ENCODE measurements around the gene C1orf35.
"Not testable (repeated sequence)": the region's sequence is repeated elsewhere in the genome, so short reads cannot be mapped to it uniquely, and the experiment has no call there.

C1orf35 gene

DNA sequence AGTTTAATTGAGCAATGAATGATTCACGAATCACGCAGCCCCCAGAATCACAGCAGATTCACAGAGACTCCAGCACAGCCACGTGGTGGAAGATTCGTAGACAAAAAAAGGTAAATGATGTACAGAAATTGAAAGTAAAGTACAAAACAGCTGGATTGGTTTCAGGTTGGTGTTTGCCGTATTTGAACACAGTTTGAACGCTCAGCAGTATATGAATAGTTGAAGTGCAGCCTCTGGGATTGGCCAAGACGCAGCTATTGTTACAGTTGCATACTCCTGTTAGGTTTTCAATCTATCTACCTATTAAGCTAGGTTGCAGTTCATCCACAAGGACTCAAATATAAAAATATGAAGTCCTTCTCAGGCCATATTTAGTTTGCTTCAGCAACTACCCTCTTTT is 9.0 kb upstream of the C1orf35 start:
- FAIRE-seq (no peak), DNase-seq (ENCODE audit: extremely low spot score, insufficient read length, low read depth) (no peak)

GRCh38 chr1:228111315-228111714 is 8.2 kb upstream of the C1orf35 start:
- DNase-seq (ENCODE audit: extremely low spot score, insufficient read length, low read depth), result not testable (repeated sequence)

GRCh38 chr1:228110556-228110955 is 7.4 kb upstream of the C1orf35 start:
- FAIRE-seq (no peak), DNase-seq (ENCODE audit: extremely low spot score, insufficient read length, low read depth) (no peak)

More at GRCh38 chr1:228111315-228111714, 8.2 kb upstream of the C1orf35 start:
- FAIRE-seq, result not testable (repeated sequence)

- no peak for DNase-seq (ENCODE audit: extremely low spot score, insufficient read length, low read depth)
- FAIRE-seq, result no peak
Measured at GRCh38 chr1:228109962-228110488, 6.9 kb upstream of the C1orf35 start.

- DNase-seq (ENCODE audit: extremely low spot score, insufficient read length, low read depth) (peak; percentile 90), FAIRE-seq (peak; percentile 97)
Measured at GRCh38 chr1:228109073-228109961, 6.2 kb upstream of the C1orf35 start, which contains the start of gene MRPL55. MRPL55 (minus strand) TSS chr1:228109299; CDS start chr1:228108260, 1,039 bp downstream.

DNA sequence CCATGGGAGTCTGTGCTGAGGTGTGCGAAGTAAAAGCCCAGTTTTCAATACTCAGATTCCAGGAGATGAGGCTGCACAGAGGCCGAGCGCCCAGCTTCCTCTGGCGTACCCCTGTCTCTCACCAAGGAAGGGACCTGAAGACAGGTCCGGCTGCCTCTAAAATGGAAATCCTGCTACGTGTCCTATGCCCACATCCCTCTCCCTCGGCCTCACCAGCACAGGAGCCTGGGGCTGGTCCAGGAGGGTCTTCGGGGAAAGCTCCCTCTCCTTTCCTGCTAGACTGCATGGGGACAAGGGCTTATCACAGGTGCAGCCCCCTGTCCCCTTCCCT is 5.6 kb upstream of the C1orf35 start:
- DNase-seq (ENCODE audit: extremely low spot score, insufficient read length, low read depth) (no peak), FAIRE-seq (no peak)

GRCh38 chr1:228108055-228108690 is 5.0 kb upstream of the C1orf35 start:
- no peak for FAIRE-seq

DNA sequence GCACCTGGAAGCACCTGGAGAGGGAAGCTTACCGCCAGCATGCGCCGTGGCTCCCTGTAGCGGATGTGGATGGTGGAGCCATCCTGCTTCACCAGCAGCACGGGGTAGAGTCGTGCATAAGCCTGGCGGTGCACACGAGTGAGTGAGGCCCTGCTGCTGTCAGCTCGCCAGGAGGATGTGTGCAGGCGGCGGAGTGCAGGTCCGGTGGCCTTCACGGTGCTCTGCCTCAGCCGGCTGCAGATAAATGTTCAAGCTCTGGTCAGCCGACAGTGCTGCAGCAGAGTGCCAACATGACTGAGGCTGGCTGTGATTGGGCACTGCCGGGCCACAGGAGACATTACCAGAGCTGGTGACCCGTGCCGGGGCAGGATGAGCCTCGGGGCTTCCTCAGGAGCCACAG is 4.5 kb upstream of the C1orf35 start:
- DNase-seq (ENCODE audit: extremely low spot score, insufficient read length, low read depth), result no peak
- no peak for FAIRE-seq

More at GRCh38 chr1:228108055-228108690, 5.0 kb upstream of the C1orf35 start:
- no peak for DNase-seq (ENCODE audit: extremely low spot score, insufficient read length, low read depth)

- DNase-seq (ENCODE audit: extremely low spot score, insufficient read length, low read depth), result no peak
- no peak for FAIRE-seq
Measured at GRCh38 chr1:228106800-228107054, 3.6 kb upstream of the C1orf35 start.

DNA sequence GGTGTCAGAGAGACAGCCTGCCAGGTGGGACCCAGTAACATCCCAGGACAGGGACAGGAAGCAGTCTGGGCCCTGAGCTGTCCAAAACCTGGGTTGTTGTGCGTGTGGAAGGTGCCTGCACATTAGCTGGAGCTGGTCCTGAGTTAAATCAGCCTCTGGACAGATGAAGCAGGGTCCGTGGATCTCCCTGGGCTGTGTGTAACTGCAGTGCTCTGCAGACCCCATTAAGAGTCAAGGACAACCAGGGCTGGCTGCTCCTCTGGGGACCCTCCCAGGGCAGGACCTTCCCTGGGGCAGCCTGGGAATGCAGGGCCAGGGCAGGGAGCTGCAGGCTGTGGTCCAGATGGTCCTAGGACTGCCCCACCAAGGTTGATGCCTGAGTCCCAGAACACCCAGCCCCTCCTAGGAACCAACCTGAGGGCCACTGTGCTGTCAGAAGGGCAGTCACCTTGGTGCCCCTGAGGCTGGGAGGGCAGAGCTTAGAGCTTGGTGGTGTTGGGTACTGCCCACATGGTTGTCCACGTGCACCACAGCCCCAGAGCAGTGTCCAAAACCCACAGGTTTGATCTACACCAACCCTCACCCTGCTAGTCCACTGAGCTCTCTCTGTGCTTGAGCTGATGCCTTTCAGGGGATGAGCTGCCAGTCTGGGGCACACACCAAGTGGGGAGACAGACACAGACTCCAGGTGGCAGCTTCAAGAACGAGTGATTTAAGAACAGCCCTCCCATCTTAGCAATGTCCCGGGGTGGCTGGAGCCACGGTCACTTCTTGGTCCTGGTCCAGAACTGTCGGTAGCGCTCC is 3.1 kb upstream of the C1orf35 start:
- DNase-seq (ENCODE audit: extremely low spot score, insufficient read length, low read depth) (no peak), FAIRE-seq (no peak)

DNA sequence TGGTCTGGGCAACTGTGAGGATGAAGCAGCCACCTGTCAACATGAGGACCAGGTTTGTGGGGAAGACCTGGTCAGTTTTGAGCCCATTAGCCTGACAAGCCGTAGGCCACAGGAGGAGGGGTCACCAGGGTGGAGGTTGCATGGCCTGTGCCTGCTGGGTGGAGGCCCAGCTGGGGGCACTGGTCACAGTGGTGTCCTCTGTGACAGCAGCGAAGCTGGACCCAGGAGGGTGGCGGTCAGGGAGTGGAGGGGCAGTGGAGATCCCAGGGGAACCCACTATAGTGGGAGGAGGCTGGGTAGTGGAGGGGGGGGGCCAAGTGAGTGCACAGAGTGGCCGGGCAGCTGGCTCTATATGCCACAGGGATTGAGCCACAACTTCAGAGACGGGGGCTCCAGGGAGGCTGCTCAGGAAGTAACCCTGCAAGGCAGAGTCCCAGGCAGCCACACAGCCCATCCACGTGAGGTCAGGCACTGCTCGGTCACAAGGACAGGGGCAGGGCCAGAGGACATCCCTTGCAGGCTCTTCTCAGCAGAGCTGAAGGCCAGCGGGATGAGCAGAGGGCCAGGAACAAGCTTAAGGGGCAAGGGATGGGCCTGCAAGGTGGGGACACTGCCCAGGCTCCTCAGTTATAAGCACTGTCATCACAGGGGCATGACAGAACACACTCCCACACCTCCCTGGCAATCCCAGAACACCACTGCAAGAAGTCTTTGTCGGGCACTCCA is 2.3 kb upstream of the C1orf35 start:
- no peak for DNase-seq (ENCODE audit: extremely low spot score, insufficient read length, low read depth)
- FAIRE-seq, result no peak

- DNase-seq (ENCODE audit: extremely low spot score, insufficient read length, low read depth), result no peak
- FAIRE-seq, result no peak
Measured at GRCh38 chr1:228104526-228105269, 1.6 kb upstream of the C1orf35 start.

DNA sequence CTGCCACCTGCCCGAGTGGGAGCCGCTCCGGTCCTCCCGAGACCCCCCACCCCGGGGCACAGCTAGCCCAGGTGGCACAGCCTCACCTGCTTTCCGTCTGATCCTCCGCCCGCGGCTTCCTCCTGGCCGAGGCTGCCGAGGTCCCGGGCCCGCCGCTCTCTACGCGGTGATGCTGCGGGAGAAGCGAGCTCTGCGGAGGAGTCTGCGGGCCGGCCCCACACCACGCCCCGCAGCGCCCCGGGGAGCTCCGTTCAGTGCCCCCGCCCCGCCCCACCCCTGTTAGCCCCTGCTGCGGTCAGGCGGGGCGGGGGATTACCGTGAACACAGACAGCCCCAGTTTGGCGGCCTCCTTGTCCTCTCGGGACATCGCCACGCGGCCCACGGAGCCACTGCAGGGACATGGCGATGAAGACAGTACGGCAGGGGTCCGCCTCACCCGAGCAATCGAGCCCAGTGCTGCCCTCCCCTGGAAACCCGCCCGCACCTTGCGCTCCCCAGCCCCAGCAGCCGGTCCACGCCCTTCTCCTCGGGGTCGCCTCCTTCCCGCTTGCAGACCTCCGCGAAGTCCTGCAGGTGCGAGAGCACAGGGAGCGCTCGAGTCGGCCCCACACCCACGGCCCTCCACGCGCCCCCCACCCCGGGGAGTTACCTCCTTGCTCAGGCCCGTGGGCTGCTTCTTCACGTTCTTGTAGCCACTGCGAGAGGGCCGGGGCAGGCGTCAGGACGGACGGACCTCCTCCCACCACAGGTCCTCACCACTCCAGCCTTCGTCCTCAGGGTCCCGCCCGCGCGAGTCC is 933 bp downstream of the C1orf35 start:
- DNase-seq (ENCODE audit: extremely low spot score, insufficient read length, low read depth), result no peak
- FAIRE-seq, result no peak

DNA sequence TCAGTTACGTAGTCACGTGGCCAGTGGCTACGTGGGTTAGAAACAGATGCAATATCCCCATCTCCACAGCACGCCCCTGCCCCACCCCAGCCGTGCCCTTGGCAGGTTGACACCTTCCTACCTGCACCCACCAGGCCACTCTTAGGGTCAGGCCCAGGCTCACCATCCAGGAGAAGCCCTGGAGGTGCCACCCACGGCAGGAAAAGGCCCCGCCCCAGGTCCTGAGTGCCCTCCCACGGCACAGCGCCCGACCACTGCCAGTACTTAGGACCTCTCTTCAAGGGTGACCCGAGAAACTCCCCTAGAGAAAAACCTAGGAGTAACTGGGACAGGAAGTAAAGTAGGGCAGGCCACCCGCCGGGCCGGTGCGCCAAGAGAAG is 1.5 kb downstream of the C1orf35 start:
- DNase-seq (ENCODE audit: extremely low spot score, insufficient read length, low read depth) (no peak), FAIRE-seq (no peak)

DNA sequence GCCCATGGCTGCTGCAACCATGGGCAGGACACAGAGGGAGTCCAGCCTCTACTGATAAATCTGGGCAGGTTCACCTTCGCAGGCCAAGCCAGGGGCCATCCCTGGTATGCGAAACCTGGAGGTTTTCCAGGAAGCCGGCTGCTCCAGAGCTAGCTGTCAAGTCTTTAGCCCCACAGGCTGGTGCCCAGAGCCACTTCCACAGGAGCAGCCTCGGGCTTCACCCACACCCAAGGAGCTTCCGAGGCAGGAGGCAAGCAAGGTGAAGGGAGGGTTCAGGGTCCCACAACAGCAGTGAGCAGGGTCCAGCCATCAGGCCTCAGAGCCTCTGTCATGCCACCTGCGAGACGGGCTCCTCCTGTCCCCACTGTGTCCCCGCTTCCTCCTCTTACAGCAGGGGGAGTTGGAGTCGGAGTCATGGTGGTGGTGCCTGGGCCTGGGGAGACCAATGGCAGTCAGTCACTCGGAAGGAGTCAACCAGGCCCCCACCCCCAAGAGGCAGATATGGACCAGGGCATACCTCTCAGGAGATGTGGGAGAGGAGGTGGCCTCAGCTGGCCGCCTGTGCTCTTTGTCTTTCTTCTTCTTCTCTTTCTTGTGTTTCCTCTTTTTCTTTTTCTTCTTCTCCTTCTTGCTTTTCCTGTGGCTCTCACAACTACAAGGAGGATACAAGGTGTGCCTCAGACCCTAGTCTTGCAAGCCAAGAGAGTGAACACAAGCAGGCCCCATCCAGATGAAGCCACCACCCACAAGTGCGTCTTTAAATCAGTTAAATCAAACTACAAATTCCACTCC is 2.1 kb downstream of the C1orf35 start:
- FAIRE-seq (no peak), DNase-seq (ENCODE audit: extremely low spot score, insufficient read length, low read depth) (no peak)

- DNase-seq (ENCODE audit: extremely low spot score, insufficient read length, low read depth) (no peak), FAIRE-seq (no peak)
Measured at GRCh38 chr1:228099331-228099732, 3.8 kb downstream of the C1orf35 start.

GRCh38 chr1:228098323-228098931 is 4.7 kb downstream of the C1orf35 start:
- FAIRE-seq, result no peak
- DNase-seq (ENCODE audit: extremely low spot score, insufficient read length, low read depth), result no peak

Data from GM18507 (cell line).